Activated T-cell treated with anti-CD3 and anti-CD28 coated beads for 4 hours (primary cell): ENCODE data around the gene PRDM11.
A peak's percentile ranks its signal among the peaks of the same experiment; 100 is the strongest.

Experiments used
- DNase-seq: peaks from one replicate; pipeline ENCODE4 v3.0.0-alpha.2; 2020

PRDM11 gene

GRCh38 chr11:45212566-45213315 is 66.3 kb downstream of the PRDM11 start:
- DNase-seq: no peak

DNA sequence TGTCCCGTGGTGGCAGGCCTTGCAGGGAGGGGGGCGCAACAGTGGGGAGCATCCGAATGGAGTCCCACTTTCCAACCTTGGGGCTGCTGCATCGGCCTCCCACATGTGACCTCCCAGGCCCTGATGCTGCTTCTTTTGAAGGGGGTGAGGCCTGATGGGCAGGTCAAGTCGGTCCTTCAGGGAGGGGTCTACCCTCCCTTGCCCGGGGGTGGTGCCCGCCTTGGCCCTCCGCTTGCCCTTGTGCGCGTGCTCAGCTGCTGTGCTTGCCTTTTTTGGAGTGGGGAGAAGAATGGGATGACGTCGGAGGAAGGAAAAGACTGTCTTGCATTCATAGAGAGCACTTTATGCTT is 66.9 kb downstream of the PRDM11 start:
- no peak for DNase-seq

DNA sequence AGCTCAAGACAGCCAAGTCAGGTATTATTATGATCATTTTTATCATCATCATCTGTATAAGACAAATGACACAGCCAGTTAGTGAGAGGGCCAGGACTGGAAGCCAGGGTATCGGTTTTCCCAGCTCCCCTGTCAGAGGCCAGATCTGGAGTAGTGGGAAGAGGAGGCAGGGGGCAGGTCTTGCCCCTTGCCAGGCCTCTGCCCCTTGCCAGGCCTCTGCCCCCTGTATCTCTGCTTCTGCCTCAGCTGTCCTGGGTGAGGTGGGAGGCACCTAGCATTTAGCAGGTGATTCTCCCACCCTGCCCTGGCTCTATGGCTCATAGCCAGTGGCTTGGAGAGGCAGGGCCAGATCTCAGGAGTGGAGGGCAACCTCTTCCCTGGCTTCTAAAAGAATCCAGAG is 67.3 kb downstream of the PRDM11 start:
- DNase-seq: no peak

- no peak for DNase-seq
Measured at GRCh38 chr11:45215098-45215865, 68.8 kb downstream of the PRDM11 start.

DNA sequence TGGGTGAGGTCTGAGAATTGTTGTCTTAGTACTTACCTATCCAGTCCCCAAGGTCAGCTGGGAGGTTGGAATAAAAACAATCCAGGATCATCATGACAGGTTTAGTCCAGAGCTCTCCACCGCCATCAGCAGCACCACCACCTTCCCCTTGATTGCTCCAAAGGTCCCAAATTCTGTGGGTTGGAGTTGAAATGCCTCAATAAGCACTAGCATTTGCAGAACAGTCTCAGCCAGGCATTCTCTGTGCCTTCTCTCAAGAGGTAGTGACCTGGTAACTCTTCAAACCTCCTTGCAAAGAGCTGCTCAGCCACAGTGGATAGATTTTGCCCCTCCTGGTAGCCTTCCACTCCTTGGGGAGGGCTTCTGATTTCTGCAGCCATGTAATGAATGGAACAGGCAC is 69.6 kb downstream of the PRDM11 start:
- no peak for DNase-seq

- no peak for DNase-seq
Measured at GRCh38 chr11:45216901-45217300, 70.5 kb downstream of the PRDM11 start.

DNA sequence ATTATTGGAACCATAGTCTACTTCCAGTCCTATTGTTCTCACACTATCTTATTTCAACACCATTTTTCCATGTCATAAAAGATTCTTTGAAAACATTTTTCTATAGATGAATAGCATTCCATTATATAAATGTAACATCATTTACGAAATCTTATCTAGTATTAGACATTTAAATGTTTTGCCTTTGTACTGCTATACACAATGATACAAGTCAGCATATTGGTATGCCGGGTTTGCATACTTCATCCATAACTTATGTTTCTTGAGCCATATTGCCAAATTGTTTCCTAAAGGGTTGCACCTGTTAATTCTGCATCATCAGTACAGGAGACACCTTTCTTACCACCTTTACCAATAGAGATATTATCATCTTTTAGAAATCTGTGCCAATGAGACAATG is 71.6 kb downstream of the PRDM11 start:
- DNase-seq: no peak

DNA sequence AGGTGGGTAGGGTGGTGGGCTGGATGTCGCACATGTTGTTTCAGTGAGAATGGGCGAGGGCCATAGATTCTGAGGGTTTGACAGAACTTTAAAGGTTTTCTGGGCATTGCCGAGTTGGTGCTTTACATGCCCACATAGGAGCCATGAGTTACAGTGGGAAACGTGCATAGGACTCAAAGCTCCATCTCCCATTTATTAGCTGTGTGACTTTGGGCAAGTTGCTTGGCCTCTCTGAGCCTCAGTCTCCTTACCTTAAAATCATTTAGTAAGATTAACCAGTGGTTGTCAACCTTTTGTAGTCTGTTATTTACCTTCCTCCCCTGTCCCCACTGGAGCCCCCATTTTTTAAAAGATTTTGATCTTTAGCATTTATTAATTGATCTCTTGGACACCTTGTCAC is 72.3 kb downstream of the PRDM11 start:
- no peak for DNase-seq

DNA sequence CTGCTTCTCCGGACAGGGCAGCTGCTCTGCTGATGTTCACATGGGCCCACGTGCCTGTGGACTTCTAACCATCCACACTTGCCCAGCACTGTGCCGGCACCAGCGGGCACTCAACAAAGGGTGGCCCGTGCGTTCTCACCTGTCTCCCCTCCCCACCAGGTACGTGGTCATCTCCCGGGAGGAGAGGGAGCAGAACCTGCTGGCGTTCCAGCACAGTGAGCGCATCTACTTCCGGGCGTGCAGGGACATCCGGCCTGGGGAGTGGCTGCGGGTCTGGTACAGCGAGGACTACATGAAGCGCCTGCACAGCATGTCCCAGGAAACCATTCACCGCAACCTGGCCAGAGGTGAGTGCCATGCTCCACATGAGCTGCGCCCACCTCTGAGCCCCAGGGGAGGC is 73.0 kb downstream of the PRDM11 start:
- no peak for DNase-seq

DNA sequence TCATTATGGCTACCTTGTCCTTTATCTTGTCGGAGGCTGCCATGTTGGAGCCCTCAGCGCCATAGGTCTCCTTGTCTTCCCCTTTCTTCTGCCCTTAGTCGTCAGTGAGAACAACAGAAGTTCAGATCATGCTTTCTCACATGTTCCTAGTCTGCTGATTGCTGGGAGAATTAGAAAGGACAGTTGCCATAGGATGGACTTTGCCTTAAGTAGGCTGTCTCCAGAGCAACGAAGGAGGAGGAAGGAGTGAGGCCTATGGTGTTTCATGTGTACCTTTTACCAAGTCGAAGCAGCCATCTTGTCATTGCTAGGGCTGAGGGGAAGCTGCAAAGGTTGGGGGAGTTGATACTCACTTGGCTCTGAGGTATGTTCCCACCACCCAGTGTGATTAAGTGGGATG is 77.1 kb downstream of the PRDM11 start:
- DNase-seq: no peak

DNA sequence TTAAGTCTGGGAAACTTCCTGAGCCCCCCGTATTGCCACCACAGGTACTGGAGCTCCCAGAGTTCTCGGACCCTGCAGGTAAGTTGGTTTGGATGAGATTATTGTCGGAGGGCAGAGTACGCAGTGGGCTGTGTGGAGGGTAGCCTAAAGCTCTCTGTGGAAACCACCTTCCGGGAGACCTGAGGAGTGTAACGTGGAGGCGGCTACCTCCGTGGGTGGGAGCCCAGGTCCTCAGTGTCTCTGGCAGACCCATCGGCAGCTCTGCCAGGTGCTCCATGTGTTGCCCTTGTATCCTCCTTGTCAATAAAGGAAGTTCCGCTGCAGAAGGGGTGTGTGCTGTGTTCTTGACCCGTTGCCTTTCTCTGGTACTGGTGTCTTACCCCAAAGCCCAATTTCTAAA is 78.3 kb downstream of the PRDM11 start:
- no peak for DNase-seq

- no peak for DNase-seq
Measured at GRCh38 chr11:45225277-45225676, 78.8 kb downstream of the PRDM11 start.

DNA sequence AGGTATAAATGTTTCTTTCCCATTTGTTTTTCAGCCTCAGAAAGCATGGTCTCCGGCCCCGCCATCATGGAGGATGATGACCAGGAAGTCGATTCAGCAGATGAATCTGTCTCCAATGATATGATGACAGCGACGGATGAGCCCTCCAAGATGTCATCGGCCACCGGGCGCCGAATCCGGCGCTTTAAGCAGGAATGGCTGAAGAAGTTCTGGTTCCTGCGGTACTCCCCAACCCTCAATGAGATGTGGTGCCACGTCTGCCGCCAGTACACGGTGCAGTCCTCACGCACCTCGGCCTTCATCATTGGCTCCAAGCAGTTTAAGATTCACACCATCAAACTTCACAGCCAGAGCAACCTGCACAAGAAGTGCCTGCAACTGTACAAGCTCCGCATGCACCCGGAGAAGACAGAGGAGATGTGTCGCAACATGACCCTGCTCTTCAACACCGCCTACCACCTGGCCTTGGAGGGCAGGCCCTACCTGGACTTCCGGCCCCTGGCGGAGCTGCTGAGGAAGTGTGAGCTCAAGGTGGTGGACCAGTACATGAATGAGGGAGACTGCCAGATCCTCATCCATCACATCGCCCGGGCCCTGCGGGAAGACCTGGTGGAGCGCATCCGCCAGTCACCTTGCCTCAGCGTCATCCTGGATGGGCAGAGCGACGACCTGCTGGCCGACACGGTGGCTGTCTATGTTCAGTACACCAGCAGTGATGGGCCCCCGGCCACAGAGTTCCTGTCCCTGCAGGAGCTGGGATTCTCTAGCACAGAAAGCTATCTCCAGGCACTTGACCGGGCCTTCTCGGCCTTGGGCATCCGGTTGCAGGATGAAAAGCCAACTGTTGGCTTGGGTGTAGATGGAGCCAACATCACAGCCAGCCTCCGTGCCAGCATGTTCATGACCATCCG is 79.8 kb downstream of the PRDM11 start:
- DNase-seq: no peak

DNA sequence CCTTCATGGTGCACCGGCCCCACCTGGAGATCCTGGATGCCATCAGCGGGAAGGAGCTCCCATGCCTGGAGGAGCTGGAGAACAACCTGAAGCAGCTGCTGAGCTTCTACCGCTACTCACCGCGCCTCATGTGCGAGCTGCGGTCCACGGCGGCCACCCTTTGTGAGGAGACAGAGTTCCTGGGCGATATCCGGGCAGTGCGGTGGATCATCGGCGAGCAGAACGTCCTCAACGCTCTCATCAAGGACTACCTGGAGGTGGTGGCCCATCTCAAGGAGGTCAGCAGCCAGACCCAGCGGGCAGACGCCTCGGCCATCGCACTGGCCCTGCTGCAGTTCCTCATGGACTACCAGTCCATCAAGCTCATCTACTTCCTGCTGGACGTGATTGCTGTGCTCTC is 80.5 kb downstream of the PRDM11 start:
- DNase-seq: no peak

DNA sequence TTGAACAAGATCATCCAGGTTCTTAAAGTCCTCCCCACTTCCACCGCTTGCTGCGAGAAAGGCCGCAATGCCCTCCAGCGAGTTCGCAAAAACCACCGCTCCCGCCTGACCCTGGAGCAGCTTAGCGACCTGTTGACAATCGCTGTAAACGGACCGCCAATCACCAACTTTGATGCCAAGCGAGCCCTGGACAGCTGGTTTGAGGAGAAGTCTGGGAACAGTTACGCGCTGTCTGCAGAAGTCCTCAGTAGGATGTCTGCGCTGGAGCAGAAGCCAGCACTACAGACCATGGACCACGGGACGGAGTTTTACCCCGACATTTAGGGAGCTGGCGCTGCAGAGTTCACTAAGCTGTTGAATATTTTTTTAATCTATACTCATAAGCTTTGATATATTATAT is 81.4 kb downstream of the PRDM11 start:
- DNase-seq: no peak

- no peak for DNase-seq
Measured at GRCh38 chr11:45229401-45230020, 83.1 kb downstream of the PRDM11 start.

DNA sequence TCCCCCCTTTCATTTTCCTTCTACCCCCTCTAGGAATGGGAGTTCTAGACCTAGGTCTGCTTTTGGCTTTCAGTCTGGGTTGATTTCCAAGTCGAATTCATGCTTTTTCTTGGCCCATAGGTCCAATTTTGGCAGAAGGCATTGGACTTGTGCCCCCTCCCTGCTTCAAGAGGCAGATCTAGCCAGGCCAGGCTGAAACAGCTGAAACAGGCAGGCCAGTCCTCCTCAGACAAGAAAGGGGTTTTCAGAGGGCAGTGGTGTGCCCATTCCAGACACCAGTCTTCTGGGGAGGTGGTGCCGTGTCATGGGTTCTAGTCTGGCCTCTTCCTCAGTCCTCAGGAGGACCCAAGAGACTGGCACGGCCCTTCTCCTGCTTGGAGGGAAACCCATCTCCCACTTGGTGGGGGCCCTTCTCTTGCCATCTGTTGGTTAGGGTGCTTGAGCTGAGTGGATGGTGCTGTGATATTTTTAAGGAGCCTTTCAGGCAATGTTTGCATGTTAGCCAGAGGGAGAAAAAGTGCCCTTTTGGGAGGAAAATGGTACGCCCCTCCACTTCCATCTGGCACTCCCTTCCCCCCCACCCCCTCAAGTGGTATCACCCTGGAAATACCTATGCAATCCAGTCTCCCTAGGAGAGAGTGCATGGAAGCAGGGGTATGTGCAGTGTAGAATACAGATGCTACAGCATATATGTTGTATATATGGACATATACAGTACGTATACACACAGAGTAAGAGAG is 86.1 kb downstream of the PRDM11 start:
- no peak for DNase-seq

- peak; percentile 41 for DNase-seq
Measured at GRCh38 chr11:45233121-45233803, 86.8 kb downstream of the PRDM11 start.

DNA sequence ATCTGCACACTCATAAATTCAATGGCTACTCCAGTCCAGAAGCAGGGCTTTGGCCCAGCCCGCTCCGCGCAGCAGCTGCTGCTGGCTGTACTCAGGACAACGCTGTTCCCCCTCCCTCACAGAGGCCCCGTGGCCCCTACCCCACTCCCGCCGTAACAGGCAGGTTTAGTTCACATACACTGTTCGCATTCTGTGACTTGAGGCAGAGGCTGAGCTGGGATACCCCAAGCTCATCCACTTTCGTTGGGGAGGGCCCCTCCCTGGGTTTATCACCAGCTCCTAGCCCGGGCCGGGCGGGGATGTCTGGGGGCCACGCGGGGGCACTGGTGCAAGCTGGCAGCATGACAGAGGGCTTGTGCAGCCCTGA is 87.3 kb downstream of the PRDM11 start:
- DNase-seq: no peak

- DNase-seq: no peak
Measured at GRCh38 chr11:45234306-45235006, 88.0 kb downstream of the PRDM11 start.

DNA sequence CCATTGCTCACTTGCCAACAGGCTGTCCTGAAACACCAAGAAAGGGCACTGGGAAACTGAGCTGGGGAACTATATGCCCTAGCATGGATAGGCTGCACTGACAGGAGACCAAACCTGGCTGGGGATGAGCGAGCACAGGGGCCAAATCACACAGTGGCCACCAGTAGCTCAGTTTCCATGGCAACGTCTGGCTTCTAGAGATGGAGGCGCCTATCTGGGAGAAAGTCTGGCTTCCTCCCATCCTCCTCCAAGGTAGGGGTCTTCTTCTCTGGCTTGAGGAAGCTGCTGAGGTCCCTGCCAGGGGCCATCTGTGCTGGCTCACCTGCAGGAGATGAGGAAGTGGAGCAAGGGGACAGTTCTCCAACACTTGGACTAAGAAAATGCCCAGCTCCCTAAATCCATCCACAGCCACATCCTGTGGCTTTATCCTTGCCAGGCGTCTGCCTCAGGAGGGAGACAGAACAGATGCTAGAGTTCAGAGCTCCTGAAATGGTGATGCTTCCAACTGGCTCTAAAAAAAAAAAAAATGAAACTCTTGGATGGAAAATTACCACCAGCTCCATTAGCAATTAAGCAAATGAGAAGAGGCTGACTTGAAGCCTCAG is 91.4 kb downstream of the PRDM11 start:
- DNase-seq: no peak
